GM21381 (cell line): ENCODE measurements around the gene GP9.

Experiments used
- ATAC-seq: cut with Tn5 transposase; IDR thresholded peaks from one replicate; pipeline ENCODE4 v1.9.1; 2021; ENCODE audit warnings: mild to moderate bottlenecking, moderate library complexity; ENCODE audit not compliant: unreplicated experiment

GP9 gene

DNA sequence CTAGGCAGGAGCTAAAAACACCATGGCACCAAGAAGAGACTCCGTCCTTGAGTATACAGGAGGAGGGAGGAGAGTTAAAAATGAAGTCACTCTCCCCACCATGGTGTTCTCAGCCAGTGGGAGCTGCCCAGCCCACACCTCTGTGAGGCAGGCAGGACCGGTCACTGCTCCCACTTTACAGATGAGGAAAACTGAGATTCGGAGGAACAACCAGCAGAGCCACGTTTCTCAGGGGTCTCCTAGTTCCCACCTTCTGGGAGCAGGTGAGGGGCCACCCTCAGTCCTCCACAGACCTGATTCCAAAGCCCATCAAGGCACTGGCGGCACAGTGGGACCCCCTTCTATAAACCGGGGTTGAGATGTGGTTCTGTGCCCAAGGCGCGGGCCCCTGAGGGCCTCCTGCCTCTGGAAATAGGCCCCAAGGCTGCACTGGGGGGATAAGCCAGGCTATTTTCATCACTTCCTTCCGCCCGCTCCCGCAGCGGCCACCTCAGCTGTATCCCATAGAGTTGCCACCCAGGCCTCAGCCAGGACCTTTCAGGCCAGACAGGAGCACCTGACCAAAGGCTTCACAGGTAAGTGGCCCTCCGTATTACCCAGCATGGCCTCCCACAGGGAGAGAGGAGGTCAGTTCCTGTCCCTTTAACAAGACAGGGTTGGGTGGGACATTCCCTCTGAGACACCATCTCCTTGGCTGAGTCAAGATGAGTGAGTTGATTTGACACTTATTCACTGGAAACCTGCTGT is at the start of gene GP9:
Gene GP9, plus strand, starts transcription at position 504 of the 747 bp plus-strand sequence. CDS start 961 bp downstream, outside the sequence.
- no peak for ATAC-seq

DNA sequence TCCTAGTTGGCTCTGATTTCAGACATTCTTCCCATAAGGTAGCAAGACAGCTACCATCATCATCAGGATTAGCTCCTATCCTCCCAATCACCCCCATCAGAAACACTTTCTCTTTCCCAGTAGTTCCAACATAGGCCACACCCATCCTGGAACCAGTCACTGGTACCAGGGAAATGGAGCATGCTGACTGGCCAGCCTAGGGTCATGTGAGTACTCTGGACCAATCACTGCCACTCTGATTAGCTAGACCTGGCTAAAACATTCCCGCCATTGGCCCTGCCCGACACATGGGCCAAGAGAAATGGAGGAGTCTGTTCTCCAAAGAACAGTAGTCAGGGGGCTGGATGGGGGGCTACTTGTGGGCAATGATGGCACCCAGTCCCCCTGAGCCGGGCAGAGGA is 47.1 kb upstream of the GP9 start:
- ATAC-seq = no peak

DNA sequence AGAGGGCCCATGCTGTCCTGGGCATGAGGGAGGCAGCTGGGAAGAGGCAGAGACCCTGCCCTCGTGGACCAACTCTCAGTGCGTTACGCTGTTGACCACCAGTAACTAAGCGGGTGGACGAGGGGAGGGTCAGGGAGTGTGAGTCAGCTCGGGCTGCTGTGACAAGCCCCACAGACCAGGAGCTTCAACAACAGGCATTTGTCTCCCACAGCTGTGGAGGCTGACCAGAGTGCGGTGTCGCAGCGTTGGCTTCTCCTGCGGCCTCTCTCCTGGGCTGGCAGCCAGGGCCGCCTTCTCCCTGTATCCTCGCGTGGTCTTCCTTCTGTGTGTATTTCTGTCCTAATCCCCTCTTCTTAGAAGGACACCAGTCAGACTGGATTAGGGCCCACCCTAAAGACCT is 46.4 kb upstream of the GP9 start:
- ATAC-seq = no peak

DNA sequence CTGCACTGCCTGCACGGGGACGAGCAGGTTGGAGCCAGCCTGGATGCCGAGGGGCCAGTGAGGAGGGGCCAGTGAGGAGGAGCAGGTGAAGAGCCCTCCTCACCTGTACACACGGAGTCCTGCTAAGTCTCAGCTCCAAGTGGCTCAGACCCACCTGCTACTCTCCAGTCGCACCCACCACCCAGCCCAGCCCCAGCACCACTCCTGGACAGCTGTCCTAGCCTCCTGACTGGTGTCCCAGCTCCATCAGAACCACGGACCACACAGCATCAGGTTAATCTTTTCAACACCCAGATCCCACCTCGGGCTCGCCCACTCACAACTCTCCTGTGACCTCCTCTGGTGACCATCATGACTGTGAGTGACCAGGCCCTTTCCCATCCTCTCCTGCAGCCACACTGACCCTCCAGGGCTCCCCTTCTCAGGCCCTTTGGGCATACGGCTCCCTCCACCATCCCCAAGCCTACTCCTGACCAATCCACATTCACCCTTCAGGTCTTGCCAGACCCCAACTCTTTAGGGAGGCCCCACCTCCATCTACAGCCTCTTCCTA is 45.7 kb upstream of the GP9 start:
- ATAC-seq = no peak

DNA sequence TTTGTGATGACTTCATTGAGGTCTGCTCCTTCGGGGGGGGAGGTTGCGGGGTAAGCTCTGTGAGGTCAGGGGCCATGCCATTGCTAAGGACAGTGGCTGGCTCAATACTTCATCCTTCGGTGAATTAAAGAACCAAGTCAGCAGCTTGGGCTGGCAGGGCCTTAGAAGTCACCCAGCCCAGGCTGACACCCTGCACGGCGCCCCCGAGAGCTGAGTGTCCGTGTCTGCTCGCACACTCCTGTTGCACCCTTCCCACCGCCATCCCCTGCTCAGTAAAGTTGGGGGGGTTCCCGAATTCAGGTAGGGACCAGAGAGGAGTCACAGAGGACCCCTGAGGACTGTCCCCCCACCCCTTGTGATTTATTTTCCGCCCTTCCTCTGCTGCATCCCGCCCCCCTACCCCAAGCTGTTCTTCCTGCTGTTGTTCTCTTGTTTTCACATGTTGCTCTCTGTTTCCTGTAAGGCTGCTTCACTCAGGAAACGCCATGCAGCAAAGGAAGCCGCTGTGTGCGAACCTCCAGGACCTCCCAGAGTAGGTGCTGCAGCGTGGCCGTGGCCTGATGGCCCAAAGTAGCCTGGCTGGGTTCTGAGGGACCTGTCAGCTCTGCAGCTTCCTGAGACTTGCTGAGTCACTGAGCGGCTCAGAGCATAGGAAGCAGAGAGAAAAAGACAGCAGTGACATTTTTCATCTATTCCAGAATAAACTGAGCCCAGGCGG is 45.0 kb upstream of the GP9 start:
- ATAC-seq = no peak

DNA sequence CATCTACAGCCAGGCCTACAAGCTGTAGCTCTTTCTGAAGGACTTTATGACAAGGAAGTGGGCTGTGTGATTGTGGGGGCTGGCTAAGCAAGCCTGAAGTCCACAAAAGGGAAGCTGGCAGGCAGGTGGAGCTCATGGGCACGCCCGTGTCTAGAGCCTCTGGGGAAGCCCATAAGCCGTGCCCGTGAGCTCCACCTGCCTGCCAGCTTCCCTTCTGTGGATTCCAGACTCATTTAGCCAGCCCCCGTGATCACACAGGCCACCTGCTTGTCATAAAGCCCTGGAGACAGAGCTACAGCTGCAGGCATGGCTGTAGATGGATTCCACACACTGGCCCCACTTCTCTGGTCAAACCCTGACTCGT is 44.2 kb upstream of the GP9 start:
- no peak for ATAC-seq

DNA sequence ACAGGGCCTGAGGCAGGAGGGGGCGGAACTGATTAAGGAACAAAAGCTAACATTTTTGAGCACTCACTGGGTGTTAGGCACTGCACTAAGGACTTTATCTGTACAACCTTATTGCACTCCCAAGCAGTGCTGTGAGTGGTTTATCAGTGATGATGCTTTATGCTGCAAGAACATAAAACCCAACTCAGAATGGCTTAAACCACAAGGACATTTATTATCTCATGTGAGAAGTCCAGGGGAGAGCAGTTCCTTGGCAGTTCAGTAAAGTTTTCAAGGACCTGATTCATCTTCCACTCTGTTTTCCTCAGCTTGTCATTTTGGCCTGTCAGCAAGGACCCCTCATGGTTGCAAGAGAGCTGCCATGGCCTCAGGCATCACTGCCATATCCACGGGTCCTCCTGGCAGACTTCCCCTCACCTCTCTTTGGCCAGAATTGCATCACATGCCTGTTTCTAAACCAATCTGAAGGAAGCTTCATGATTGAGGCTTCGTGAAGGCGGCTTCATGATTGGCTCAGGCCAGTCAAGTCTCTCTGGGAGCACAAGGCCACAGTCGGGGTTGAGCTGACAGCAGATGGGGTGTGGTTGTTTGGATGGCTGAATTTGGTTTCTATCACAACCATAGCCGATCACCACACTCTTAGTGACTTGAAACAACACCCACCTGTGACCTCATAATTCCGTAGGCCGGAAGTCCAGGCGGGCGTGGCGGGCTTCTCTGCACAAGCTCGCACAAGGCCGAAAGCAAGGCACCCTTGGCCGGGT is 43.7 kb upstream of the GP9 start:
- ATAC-seq = peak; percentile 44

DNA sequence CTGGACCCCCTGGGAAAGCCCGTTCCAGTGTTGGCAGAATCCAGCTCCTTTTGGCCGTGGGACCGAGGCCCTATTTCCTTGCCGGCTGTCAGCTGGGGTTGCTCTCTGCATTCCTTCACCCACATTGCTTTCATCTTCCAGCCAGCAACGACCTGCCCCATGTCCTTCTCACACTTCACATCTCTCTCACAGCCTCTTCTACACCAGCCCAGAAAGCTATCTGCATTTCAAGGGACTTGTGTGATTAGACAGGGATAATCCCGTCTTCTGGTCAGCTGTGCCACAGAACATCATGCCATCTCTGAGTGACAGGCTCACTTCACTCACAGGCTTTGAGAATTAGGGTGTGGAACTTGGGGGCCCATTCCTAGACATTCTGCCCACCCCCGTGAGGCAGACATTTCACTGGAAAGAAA is 43.1 kb upstream of the GP9 start:
- no peak for ATAC-seq

DNA sequence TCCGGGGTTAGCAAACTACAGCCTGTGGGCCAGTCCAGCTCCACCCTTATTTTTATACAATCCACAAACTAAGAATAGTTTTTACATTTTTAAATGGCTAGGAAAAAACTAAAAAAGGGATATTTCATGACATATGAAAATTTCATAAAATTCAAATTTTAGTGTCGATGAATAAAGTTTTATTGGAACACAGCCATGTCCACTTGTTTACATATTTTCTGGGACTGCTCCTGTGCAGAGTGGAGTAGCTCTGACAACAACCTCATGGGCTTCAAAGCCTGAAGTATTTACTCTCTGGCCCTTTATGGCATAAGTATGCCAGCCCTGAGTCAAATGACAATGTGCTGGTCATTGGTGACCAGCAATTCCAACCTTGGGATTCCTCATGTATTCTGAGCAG is 42.3 kb upstream of the GP9 start:
- ATAC-seq = no peak

DNA sequence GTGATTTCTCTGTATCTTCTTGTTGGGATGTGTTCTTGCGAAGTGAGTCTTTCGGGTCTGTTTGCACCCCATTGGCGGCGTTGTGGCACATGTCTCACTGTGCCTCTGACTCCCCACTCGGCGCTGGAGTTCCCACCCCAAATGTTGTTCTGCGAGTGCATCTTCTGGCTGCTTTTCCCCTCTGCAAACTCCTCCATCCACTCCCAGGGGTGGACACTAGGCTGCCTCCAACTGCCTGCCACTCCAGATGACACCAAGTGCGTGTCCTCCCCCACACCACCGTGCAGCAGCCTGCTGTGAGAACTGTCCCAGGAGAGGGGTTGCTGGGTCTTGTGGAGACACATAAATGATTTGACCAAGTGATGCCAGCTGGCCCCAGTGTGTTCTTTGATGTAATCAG is 41.8 kb upstream of the GP9 start:
- no peak for ATAC-seq

DNA sequence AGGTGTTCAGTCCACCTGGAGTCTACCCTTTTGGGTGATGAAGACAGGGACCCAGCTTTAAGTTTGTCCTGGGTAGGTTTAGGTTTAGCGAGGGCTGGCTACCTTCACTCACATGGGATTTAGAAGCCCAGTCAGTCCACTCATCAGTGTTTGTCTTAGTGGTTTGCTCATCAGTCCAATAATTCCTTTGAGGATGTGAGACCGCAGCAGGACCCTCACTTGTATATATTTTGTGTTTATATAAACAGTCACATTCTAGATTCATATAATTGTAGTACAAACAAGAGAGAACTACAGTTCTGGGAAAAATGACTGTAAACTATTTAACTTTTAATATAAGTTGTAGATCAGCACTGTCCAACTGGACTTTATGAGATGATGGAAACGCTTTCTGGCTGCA is 41.3 kb upstream of the GP9 start:
- no peak for ATAC-seq

DNA sequence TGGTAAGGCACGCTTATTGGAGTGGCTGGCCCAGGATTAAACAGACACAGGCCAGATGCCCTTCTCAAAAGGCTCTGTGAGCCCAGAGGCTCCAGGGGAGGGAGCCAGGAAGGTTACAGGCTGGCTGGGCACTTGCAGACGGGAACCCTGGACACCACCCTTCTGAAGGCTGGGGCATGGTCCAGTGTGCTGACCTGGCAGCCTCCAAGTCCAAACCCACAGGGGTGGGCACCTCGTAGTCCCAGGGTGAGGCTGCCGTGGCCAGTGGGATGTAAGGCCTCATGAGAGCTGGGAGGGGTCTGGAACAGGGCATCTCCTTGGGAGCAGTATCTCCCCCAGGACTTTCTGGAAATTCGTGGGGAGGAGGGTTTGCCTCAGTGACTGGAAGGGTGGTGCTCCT is 39.9 kb upstream of the GP9 start:
- no peak for ATAC-seq

DNA sequence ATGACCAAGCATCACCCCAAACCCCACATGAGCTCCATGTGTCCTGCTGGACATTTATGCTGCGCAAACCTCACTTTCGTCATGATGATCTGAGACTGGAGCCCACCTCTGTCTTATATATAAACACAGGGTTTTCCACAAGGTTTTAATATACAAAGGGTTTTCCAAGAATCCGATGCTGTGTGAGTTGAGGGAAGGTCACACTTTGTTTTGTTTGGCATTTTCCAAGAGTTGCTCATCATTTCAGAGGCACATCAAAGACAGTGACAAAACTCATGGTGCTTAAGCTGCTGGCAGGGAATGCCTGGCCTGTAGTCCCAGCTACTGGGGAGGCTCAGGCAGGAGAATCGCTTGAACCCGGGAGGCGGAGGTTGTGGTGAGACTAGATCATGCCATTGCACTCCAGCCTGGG is 39.4 kb upstream of the GP9 start:
- no peak for ATAC-seq

DNA sequence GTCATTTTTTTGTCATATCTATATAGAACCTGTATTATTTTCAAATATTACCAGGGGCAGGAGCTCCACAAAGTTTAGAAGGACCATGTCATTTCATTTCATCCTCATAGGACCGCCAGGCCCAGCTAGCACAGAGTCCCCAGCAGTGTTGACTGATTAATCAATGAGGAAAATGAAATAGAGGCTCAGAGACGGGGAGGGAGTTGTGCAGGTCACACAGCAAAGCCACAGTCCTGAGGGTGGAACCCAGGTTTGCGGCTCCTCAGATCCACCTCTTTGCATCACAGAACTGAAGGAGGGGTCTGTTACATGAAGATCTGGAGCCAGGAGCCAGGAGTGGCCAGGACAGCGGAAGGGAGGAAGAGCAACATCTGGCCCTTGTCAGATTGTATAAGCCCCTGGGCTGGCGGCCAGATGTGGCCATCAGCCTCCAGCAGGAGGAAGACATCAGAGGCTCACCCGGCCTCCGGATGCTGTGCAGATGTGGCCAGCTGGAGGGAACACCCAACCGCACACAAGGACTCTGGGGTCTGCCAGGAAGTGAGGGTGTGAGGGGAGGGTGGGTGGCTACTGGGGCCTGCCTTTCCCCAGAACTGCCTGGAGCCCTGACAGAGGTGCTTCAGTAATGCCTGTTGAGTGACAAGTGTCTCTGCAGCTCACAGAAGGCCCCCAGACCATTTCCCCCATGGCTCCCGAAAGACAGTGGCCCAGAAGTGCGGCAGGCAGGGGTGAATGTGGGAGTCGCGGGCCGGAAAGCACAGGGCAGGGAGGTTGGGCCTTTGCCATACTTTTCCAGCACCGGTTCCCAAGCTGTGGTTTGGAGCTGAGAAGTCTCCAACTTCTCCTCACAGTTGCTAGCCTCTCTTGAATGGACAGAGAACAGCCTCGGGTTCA is 38.2 kb upstream of the GP9 start:
- no peak for ATAC-seq

DNA sequence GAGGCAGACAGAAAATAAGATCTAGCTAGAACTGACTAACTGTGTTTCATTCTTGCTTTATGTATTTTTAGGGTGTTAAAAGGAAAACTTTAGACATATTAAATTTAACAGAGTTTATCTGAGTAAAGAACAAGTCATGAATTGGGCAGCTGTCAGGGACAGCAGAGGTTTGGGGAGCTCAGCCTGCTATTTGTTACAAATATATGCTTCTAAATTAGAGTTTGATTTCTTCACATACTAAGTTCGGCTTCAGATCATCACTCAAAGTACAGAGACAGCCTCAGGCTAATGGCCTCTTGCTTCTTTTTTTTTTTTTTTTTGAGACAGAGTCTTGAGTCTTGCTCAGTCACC is 37.6 kb upstream of the GP9 start:
- no peak for ATAC-seq

DNA sequence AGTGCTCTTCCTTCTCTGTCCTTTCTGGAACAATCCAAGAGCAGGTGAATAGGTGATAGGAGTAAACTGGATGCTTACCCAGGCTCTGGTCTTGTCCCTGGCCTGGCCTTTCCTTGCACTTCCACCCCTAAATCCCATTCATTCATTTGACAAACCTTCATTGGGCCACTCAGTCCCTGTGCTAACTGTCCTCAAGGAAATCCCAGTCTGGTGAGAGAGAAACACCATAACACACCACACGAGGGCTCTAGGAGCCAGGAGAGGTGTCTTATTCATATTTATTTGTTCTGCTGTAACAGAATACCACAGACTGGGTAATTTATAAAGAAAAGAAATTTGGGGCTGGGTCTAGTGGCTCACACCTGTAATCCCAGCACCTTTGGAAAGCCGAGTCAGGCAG is 36.7 kb upstream of the GP9 start:
- ATAC-seq = no peak

DNA sequence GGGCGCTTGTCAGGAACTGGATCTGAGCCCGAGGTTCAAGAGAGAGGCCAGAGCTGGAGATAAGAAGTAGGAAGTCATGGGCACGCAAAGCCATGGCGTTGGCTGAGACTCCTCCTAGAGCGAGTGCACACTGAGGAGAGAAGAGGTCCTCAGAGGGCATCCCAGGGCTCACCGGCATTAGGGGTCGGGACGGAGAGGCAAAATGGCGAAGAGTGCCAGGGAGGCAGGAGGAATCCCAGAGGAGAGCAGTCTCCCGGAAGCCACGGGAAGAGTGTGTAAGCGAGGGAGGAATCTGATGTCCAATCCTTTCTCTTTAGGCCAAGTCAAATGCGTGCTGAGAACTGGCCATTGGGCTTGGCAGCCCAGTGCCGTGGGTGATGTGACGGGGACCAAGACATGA is 35.5 kb upstream of the GP9 start:
- ATAC-seq = no peak

DNA sequence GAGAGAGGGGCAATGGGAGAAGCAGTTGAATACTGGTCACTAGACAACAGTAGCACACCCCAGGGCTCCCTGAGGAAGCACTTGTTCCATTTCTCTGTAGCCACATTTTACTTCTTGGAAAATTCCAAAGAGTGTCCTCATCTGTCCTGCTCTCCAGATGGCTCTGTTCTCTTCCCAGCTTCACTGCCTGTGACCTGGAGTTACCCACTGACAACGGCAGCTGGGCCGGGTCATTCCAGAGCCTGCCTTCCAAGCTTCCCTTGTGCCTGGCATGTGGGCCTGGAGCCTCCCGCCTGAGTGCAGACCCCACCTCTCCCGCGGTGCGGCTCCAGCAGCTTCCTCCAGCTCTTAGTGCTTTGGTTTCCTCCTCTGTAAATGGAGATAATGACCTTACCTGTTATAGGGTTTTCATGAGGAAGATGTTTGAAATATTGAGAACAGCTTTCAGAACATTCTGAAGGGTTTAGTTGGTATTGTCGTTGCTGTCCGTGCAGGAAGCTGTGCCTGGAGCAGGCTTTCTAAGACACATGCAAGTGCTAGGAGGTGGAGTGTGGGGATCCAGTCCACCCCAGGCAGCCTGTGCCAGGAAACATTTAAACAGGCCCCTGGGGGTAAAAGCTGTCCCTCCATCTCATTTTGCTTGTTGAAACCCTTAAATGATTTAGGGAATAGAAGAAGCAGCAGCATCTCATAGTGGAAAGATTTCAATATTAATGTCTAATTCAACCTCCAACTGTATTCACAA is 34.7 kb upstream of the GP9 start:
- ATAC-seq = no peak

DNA sequence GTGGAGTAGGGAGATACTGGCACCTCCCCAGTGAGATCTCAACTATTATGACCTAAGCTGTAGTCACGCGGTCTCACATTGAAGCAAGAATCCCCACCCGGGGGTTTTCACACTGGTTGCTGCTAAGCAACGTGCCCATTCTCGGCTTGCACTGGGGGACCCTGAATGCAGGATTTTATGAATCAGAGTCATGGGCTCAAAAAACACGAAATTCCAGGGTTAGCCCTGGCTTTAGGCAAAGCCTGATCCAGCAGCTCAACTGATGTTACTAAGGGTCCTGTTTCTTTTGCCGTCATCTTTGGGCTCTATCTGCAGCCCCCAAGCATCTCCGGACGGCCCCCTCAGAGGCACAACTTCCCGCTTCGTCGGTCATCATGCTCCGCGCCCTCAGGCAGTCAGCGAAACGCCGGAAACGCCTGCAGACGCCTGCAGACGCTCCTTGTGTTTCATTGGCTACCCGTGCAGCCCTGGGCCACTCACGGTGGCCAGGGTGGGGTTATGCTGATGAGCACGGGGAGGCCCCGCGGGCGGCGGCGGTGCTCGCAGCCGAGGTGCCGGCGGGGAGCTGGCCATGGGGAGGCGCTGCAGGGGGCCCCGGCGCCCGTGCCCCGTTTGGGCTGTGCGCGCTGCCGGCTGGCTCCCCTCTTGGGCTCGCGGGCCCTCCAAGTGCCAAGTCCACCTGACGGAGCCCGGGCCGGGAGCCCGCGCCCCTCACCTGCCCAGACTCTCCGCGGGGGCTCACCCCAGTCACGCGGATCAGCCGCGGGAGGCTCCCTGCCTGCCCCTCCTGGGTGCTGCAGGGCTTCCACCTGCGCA is 33.6 kb upstream of the GP9 start:
- peak; percentile 99 for ATAC-seq
